HCT116 (cell line): ENCODE data around the gene EDN2. TPM values are rescaled to one million over a fixed set of nuclear protein-coding genes. Genes with fewer than 3 reads are reported as not detected.

Source experiments
- ATAC-seq: fragments of 200-7000 bp; cut with Tn5 transposase; 2 replicates; pipeline ENCODE4 v1.9.1; 2020; ENCODE audit warnings: mild to moderate bottlenecking, moderate library complexity
- BruUV-seq: library from RNA; stranded (reverse); fragments of 400-500 nt; replicated peaks from 2 replicates; lab custom pipeline; 2021; lab: Mats Ljungman, UMichigan
- CTCF ChIA-PET: fragments of 300-600 bp; sonication (Branson Sonifier 250); formaldehyde crosslinking; loops from one replicate; lab custom pipeline; 2021; ENCODE audit warnings: antibody characterized with exemption; lab: Charles Lee
- POLR2A ChIA-PET: fragments of 300-600, 350-600 bp; sonication (Branson Sonifier 250); formaldehyde crosslinking; loops from one replicate; lab custom pipeline; 2021; ENCODE audit warnings: antibody characterized with exemption; lab: Charles Lee
- RAD21 ChIA-PET, 2 experiments: fragments of 300-600 bp; sonication (Branson Sonifier 250); formaldehyde crosslinking; loops; one replicate each; lab custom pipeline; 2023; ENCODE audit warnings: low total read pairs in 2 of 2; ENCODE audit not compliant: uncharacterized antibody in 2 of 2, unreplicated experiment in 2 of 2, low non-redundant PET in 1 of 2; lab: Charles Lee
- DNase-seq: peaks from one replicate; pipeline ENCODE4 v3.0.0-alpha.2; 2010; ENCODE audit warnings: low read depth, low spot score
- H2AFZ ChIP-seq: fragments of 200-600 bp; shearing (Covaris generic), sonication (generic); 2 replicates; pipeline ENCODE4 v1.6.1; 2017; ENCODE audit warnings: low read depth, mixed run types, mixed read lengths, antibody characterized with exemption, low read length; ENCODE audit not compliant: poor library complexity, severe bottlenecking
- H3K27ac ChIP-seq: 2 replicates; pipeline ENCODE4 v1.5.1; 2012; ENCODE audit warnings: low read depth, low read length
- H3K27me3 ChIP-seq: fragments of 200-600 bp; sonication (generic); 2 replicates; pipeline ENCODE4 v1.6.1; 2016; ENCODE audit warnings: mixed run types, low read length, mixed read lengths; ENCODE audit not compliant: insufficient read depth
- H3K36me3 ChIP-seq, 2 experiments: fragments of 200-500 bp in 1 of 2; fragments of 200-600 bp in 1 of 2; sonication (Bioruptor generic) in 1 of 2; sonication (generic) in 1 of 2; 2 replicates each; pipeline versions ENCODE4 v1.5.1 to v1.6.1; 2014 to 2016; ENCODE audit warnings: low read length in 2 of 2, inconsistent platforms in 1 of 2, mixed read lengths in 1 of 2, mixed run types in 1 of 2; ENCODE audit not compliant: insufficient read depth in 2 of 2, control insufficient read depth in 1 of 2
- H3K4me1 ChIP-seq, 2 experiments: fragments of 200-600 bp in 1 of 2; sonication (generic) in 1 of 2; 2 replicates each; pipeline versions ENCODE4 v1.5.1 to v1.6.1; 2012 to 2017; ENCODE audit warnings: low read length in 2 of 2, inconsistent platforms in 1 of 2, mild to moderate bottlenecking in 1 of 2, mixed read lengths in 1 of 2, mixed run types in 1 of 2, moderate library complexity in 1 of 2; ENCODE audit not compliant: insufficient read depth in 2 of 2, control insufficient read depth in 1 of 2
- H3K4me2 ChIP-seq: fragments of 200-600 bp; sonication (generic); 2 replicates; pipeline ENCODE4 v1.6.1; 2017; ENCODE audit warnings: mixed run types, low read length, mixed read lengths
- H3K4me3 ChIP-seq, 2 experiments: fragments of 200-600 bp in 1 of 2; sonication (generic) in 1 of 2; replicated peaks in 1 of 2; 2 replicates each; pipeline ENCODE4 v1.5.1; 2011 to 2016; ENCODE audit warnings: low read length in 2 of 2, control low read depth in 1 of 2, low read depth in 1 of 2, mild to moderate bottlenecking in 1 of 2, mixed read lengths in 1 of 2, mixed run types in 1 of 2
- H3K79me2 ChIP-seq: fragments of 200-600 bp; sonication (generic); 2 replicates; pipeline ENCODE4 v1.6.1; 2017; ENCODE audit warnings: mild to moderate bottlenecking, mixed run types, low read length, moderate library complexity, mixed read lengths; ENCODE audit not compliant: insufficient read depth
- H3K9ac ChIP-seq: fragments of 200-600 bp; sonication (generic); 2 replicates; pipeline ENCODE4 v1.6.1; 2016; ENCODE audit warnings: low read length, mixed read lengths
- H3K9me2 ChIP-seq: fragments of 200-600 bp; sonication (generic), shearing (Covaris generic); 2 replicates; pipeline ENCODE4 v1.6.1; 2017; ENCODE audit warnings: mixed run types, mild to moderate bottlenecking, moderate library complexity; ENCODE audit not compliant: insufficient read depth
- H3K9me3 ChIP-seq, 2 experiments: fragments of 200-500 bp in 1 of 2; fragments of 200-600 bp in 1 of 2; sonication (Bioruptor generic) in 1 of 2; sonication (generic) in 1 of 2; 2 replicates each; pipeline ENCODE4 v1.6.1; 2014 to 2017; ENCODE audit warnings: low read length in 2 of 2, mixed read lengths in 2 of 2, inconsistent platforms in 1 of 2, low read depth in 1 of 2, mild to moderate bottlenecking in 1 of 2, mixed run types in 1 of 2, moderate library complexity in 1 of 2; ENCODE audit not compliant: control insufficient read depth in 1 of 2, insufficient read depth in 1 of 2
- H4K20me1 ChIP-seq: fragments of 200-600 bp; sonication (generic), shearing (Covaris generic); 2 replicates; pipeline ENCODE4 v1.6.1; 2017; ENCODE audit warnings: mixed run types, mild to moderate bottlenecking, moderate library complexity; ENCODE audit not compliant: insufficient read depth
- ATF3 ChIP-seq: IDR thresholded peaks from 2 replicates; pipeline ENCODE4 v1.6.1; 2012
- CEBPB ChIP-seq: IDR thresholded peaks from 2 replicates; pipeline ENCODE4 v1.6.1; 2012; ENCODE audit warnings: low read depth
- EZH2phosphoT487 ChIP-seq: fragments of 200-600 bp; IDR thresholded peaks from 2 replicates; pipeline ENCODE4 v1.6.1; 2018; ENCODE audit warnings: antibody characterized with exemption, borderline replicate concordance
- JUND ChIP-seq: IDR thresholded peaks from 2 replicates; pipeline ENCODE4 v1.6.1; 2012
- SRF ChIP-seq: IDR thresholded peaks from 2 replicates; pipeline ENCODE4 v1.6.1; 2012; ENCODE audit warnings: low read depth
- YY1 ChIP-seq: IDR thresholded peaks from 2 replicates; pipeline ENCODE4 v1.6.1; 2011; ENCODE audit warnings: low read length, low read depth, moderate library complexity, mild to moderate bottlenecking; ENCODE audit not compliant: insufficient replicate concordance; ENCODE audit errors: extremely low read depth
- ZBTB33 ChIP-seq: IDR thresholded peaks from 2 replicates; pipeline ENCODE4 v1.6.1; 2011; ENCODE audit warnings: mild to moderate bottlenecking, low read length, moderate library complexity; ENCODE audit not compliant: insufficient replicate concordance; ENCODE audit errors: extremely low read depth
- intact Hi-C: fragments of 100-400 bp; cut with micrococcal nuclease; formaldehyde crosslinking; loops from 2 replicates; pipeline ENCODE4 v1.10.0; 2022
- total RNA-seq: library from RNA; stranded (reverse); gene quantifications from one replicate; pipeline ENCODE4 v1.2.1, GENCODE V29; 2021; ENCODE audit not compliant: unreplicated experiment

Gene EDN2
- total RNA-seq, 1 experiment from 2014 or later = not detected

GRCh38 chr1:41469706-41470105 is 14.8 kb downstream of the EDN2 start:
- BruUV-seq = no TSS peak
- Histone ChIP-seq H3K4me3 (no peak overlapping the region), H3K4me1 (peaks cover 0 to 6% of the 10 kb centered on the region in 2 experiments; a peak in 3 of 4 replicates)

More at GRCh38 chr1:41469706-41470105, 14.8 kb downstream of the EDN2 start:
- Histone ChIP-seq H3K9me2 (no peaks in the 10 kb centered on the region), H3K79me2 (no peaks in the 10 kb centered on the region), H4K20me1 (no peaks in the 10 kb centered on the region), H3K27me3 (no peaks in the 10 kb centered on the region), H3K9me3 (no peaks in the 10 kb centered on the region), H2AFZ (no peak overlapping the region), H3K27ac (no peak overlapping the region), H3K9ac (no peak overlapping the region), H3K4me2 (no peak overlapping the region), H3K36me3 (no peaks in the 10 kb centered on the region)
- ChIA-PET CTCF (no interaction called here), RAD21 (no interaction called here), POLR2A (no interaction called here)
- DNase-seq = no peak
- intact Hi-C loops = no loop called here
- ATAC-seq = no peak
- TF ChIP-seq ZBTB33 (no peak), SRF (no peak), EZH2phosphoT487 (no peak), CEBPB (no peak), JUND (no peak), YY1 (no peak), ATF3 (no peak)
